ENCODE measurements around the gene CR1. TPM values are rescaled to one million over a fixed set of nuclear protein-coding genes. Genes with fewer than 3 reads are reported as not detected.

The CR1 gene
- total and polyA plus RNA-seq, 9 of the 15 experiments (the other 6 are each of a cell fraction or from before 2014, with no cell fraction given) = 0.07 to 0.47 (median 0.18) TPM

- TF ChIP-seq HDAC1 (IDR thresholded peaks at IDR 0.05) (peak in 1 of 2 experiments; percentile 86; a peak in 2 of 4 replicates), ZNF76 (CRISPR knock-in tag; IDR thresholded peaks at IDR 0.05; ENCODE audit: borderline replicate concordance) (no peak), COPS2 (conservative IDR thresholded peaks at IDR 0.05) (no peak), ZBED1 (IDR thresholded peaks at IDR 0.05) (peak; percentile 88), MCM2 (IDR thresholded peaks at IDR 0.05; ENCODE audit: low read depth) (no peak), ZBTB33 (CRISPR knock-in tag; IDR thresholded peaks at IDR 0.05) (0 out of 2 replicates have a peak, but pooled peaks have one; percentile 34), GABPB2 (CRISPR knock-in tag; conservative IDR thresholded peaks at IDR 0.05) (no peak), CCAR2 (IDR thresholded peaks at IDR 0.05; ENCODE audit: low read depth, low read length) (no peak), ATF1 (CRISPR knock-in tag; IDR thresholded peaks at IDR 0.05) (no peak), ATF1 (tag; IDR thresholded peaks at IDR 0.05) (peak; percentile 88), SLC30A9 (CRISPR knock-in tag; IDR thresholded peaks at IDR 0.05) (no peak), POLR2H (tag; IDR thresholded peaks at IDR 0.05; ENCODE audit: low read depth) (peak; percentile 84), ZNF561 (CRISPR knock-in tag; conservative IDR thresholded peaks at IDR 0.05) (no peak), RNF2 (IDR thresholded peaks at IDR 0.05) (peak; percentile 97), ZNF707 (CRISPR knock-in tag; conservative IDR thresholded peaks at IDR 0.05) (no peak), HIVEP1 (CRISPR knock-in tag; IDR thresholded peaks at IDR 0.05) (no peak), ZNF780A (CRISPR knock-in tag; IDR thresholded peaks at IDR 0.05) (no peak), RBM15 (IDR thresholded peaks at IDR 0.05; ENCODE audit: insufficient read depth, low read length) (no peak), PKNOX1 (IDR thresholded peaks at IDR 0.05) (peak; percentile 98), ZNF24 (IDR thresholded peaks at IDR 0.05) (0 out of 2 replicates have a peak, but pooled peaks have one; percentile 12), SMC3 (conservative IDR thresholded peaks at IDR 0.05; ENCODE audit: insufficient read depth, low read depth, low read length) (no peak)
- TF ChIP-seq, protein P1, sequence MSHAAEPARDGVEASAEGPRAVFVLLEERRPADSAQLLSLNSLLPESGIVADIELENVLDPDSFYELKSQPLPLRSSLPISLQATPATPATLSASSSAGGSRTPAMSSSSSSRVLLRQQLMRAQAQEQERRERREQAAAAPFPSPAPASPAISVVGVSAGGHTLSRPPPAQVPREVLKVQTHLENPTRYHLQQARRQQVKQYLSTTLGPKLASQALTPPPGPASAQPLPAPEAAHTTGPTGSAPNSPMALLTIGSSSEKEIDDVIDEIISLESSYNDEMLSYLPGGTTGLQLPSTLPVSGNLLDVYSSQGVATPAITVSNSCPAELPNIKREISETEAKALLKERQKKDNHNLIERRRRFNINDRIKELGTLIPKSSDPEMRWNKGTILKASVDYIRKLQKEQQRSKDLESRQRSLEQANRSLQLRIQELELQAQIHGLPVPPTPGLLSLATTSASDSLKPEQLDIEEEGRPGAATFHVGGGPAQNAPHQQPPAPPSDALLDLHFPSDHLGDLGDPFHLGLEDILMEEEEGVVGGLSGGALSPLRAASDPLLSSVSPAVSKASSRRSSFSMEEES (CRISPR knock-in tag; IDR thresholded peaks at IDR 0.05) = no peak
- TF ChIP-seq, protein P2, sequence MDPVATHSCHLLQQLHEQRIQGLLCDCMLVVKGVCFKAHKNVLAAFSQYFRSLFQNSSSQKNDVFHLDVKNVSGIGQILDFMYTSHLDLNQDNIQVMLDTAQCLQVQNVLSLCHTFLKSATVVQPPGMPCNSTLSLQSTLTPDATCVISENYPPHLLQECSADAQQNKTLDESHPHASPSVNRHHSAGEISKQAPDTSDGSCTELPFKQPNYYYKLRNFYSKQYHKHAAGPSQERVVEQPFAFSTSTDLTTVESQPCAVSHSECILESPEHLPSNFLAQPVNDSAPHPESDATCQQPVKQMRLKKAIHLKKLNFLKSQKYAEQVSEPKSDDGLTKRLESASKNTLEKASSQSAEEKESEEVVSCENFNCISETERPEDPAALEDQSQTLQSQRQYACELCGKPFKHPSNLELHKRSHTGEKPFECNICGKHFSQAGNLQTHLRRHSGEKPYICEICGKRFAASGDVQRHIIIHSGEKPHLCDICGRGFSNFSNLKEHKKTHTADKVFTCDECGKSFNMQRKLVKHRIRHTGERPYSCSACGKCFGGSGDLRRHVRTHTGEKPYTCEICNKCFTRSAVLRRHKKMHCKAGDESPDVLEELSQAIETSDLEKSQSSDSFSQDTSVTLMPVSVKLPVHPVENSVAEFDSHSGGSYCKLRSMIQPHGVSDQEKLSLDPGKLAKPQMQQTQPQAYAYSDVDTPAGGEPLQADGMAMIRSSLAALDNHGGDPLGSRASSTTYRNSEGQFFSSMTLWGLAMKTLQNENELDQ (CRISPR knock-in tag; IDR thresholded peaks at IDR 0.05; ENCODE audit: borderline replicate concordance) = no peak
Measured at GRCh38 chr1:207519505-207520399, 23.8 kb downstream of the CR1 start (continued).
